Globus pallidus (tissue), 1 donor: ENCODE measurements around the gene CAPN10.

Experiments used
- DNase-seq: peaks from one replicate; pipeline ENCODE4 v3.0.0-alpha.2; 2015; ENCODE audit warnings: low spot score

Gene CAPN10

GRCh38 chr2:240589375-240589774, 2.8 kb downstream of the CAPN10 start:
- DNase-seq = no peak

GRCh38 chr2:240589850-240590525, 3.5 kb downstream of the CAPN10 start:
- no peak for DNase-seq

GRCh38 chr2:240590681-240591111, 4.2 kb downstream of the CAPN10 start:
- no peak for DNase-seq

- no peak for DNase-seq
Measured at GRCh38 chr2:240591226-240591625, 4.7 kb downstream of the CAPN10 start.

GRCh38 chr2:240591784-240592183, 5.2 kb downstream of the CAPN10 start:
- DNase-seq = no peak

GRCh38 chr2:240593026-240593702, 6.6 kb downstream of the CAPN10 start:
- no peak for DNase-seq

- no peak for DNase-seq
Measured at GRCh38 chr2:240593703-240594451, 7.3 kb downstream of the CAPN10 start.

GRCh38 chr2:240594511-240595380, 8.2 kb downstream of the CAPN10 start:
- no peak for DNase-seq

- DNase-seq = no peak
Measured at GRCh38 chr2:240595381-240596079, 9.0 kb downstream of the CAPN10 start.

- no peak for DNase-seq
Measured at GRCh38 chr2:240596080-240596460, 9.5 kb downstream of the CAPN10 start.

GRCh38 chr2:240596491-240596931, 10.0 kb downstream of the CAPN10 start:
- DNase-seq = peak; percentile 74

- DNase-seq = no peak
Measured at GRCh38 chr2:240597054-240597418, 10.5 kb downstream of the CAPN10 start.

GRCh38 chr2:240597419-240598181, 11.1 kb downstream of the CAPN10 start:
- no peak for DNase-seq

GRCh38 chr2:240598311-240598911, 11.9 kb downstream of the CAPN10 start:
- no peak for DNase-seq

- no peak for DNase-seq
Measured at GRCh38 chr2:240599141-240599583, 12.6 kb downstream of the CAPN10 start.

- no peak for DNase-seq
Measured at GRCh38 chr2:240600451-240600961, 14.0 kb downstream of the CAPN10 start.

GRCh38 chr2:240601061-240601830, 14.7 kb downstream of the CAPN10 start:
- no peak for DNase-seq

GRCh38 chr2:240601831-240602160, 15.3 kb downstream of the CAPN10 start:
- DNase-seq = no peak
